Panc1 (cell line): ENCODE results near the gene RANGAP1.

Source experiments
- SIN3A ChIP-seq: IDR thresholded peaks from 2 replicates; pipeline ENCODE4 v1.6.1; 2012; ENCODE audit warnings: low read depth, mild to moderate bottlenecking, low read length, moderate library complexity, borderline replicate concordance; ENCODE audit not compliant: insufficient read depth
- TCF7L2 ChIP-seq: IDR thresholded peaks from 2 replicates; pipeline ENCODE4 v1.6.1; 2011; ENCODE audit warnings: mild to moderate bottlenecking, low read depth, low read length, inconsistent platforms
- TF ChIP-seq, protein P1 (sequence below): fragments of 450-650 bp; IDR thresholded peaks from 2 replicates; pipeline ENCODE4 v1.5.1; 2017; ENCODE audit warnings: mild to moderate bottlenecking
- TF ChIP-seq, protein P2 (sequence below), 2 experiments: IDR thresholded peaks; 2 replicates each; pipeline ENCODE4 v1.6.1; 2011 to 2012; ENCODE audit warnings: low read depth in 2 of 2, control low read depth in 1 of 2, low read length in 1 of 2, mild to moderate bottlenecking in 1 of 2, moderate library complexity in 1 of 2; ENCODE audit not compliant: insufficient read depth in 1 of 2

DNA sequence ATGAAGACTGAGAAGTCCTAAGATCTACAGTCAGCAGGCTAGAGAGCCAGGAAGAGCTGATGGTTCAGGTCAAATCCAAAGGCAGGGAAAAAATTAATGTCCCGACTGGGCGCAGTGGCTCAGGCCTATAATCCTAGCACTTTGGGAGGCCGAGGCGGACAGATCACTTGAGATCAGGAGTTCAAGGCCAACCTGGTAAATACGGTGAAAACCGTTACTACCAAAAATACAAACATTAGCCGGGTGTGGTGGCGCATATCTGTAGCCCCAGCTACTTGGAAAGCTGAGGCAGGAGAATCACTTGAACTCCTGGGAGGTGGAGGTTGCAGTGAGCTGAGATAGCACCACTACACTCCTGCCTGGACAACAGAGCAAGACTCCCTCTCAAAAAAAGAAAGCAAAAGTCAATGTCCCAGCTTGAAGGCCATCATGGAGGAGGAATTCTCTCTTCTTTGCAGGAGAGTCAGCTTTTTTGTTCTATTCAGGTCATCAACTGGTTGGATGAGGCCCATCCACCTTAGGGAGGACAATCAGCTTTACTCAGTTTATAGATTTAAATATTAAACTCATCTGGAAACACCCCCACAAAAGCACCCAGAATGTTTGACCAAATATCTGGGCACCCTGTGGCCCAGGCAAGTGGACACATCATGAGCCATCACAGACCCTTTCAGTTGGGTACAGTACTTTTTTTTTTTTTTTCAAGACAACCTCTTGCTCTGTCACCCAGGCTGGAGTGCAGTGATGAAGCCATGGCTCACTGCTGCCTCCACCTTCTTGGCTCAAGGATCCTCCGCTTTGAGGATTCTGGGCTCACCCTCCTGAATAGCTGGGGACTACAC is 11.1 kb upstream of the RANGAP1 start:
- TF ChIP-seq, protein P1, sequence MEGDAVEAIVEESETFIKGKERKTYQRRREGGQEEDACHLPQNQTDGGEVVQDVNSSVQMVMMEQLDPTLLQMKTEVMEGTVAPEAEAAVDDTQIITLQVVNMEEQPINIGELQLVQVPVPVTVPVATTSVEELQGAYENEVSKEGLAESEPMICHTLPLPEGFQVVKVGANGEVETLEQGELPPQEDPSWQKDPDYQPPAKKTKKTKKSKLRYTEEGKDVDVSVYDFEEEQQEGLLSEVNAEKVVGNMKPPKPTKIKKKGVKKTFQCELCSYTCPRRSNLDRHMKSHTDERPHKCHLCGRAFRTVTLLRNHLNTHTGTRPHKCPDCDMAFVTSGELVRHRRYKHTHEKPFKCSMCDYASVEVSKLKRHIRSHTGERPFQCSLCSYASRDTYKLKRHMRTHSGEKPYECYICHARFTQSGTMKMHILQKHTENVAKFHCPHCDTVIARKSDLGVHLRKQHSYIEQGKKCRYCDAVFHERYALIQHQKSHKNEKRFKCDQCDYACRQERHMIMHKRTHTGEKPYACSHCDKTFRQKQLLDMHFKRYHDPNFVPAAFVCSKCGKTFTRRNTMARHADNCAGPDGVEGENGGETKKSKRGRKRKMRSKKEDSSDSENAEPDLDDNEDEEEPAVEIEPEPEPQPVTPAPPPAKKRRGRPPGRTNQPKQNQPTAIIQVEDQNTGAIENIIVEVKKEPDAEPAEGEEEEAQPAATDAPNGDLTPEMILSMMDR, result no peak
- TF ChIP-seq TCF7L2, result no peak
- TF ChIP-seq, protein P2, sequence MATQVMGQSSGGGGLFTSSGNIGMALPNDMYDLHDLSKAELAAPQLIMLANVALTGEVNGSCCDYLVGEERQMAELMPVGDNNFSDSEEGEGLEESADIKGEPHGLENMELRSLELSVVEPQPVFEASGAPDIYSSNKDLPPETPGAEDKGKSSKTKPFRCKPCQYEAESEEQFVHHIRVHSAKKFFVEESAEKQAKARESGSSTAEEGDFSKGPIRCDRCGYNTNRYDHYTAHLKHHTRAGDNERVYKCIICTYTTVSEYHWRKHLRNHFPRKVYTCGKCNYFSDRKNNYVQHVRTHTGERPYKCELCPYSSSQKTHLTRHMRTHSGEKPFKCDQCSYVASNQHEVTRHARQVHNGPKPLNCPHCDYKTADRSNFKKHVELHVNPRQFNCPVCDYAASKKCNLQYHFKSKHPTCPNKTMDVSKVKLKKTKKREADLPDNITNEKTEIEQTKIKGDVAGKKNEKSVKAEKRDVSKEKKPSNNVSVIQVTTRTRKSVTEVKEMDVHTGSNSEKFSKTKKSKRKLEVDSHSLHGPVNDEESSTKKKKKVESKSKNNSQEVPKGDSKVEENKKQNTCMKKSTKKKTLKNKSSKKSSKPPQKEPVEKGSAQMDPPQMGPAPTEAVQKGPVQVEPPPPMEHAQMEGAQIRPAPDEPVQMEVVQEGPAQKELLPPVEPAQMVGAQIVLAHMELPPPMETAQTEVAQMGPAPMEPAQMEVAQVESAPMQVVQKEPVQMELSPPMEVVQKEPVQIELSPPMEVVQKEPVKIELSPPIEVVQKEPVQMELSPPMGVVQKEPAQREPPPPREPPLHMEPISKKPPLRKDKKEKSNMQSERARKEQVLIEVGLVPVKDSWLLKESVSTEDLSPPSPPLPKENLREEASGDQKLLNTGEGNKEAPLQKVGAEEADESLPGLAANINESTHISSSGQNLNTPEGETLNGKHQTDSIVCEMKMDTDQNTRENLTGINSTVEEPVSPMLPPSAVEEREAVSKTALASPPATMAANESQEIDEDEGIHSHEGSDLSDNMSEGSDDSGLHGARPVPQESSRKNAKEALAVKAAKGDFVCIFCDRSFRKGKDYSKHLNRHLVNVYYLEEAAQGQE (IDR thresholded peaks at IDR 0.05; ENCODE audit: insufficient read depth in 1 of 2, low read depth in 2 of 2, low read length in 1 of 2), result no peak
- TF ChIP-seq SIN3A, result no peak
